K562 treated with DMSO at 1 percent for 12 hours (cell line): ENCODE data around the gene SFXN2. TPM values are rescaled to one million over a fixed set of nuclear protein-coding genes. Genes with fewer than 3 reads are reported as not detected.

Experiments used
- total RNA-seq: library from RNA; unstranded; fragments of 300-600 nt; gene quantifications from 2 replicates; pipeline ENCODE4 v1.2.3, GENCODE V29; 2022; ENCODE audit not compliant: insufficient read depth

SFXN2 gene
- 0.58 and 0.82 TPM in 2 replicates for total RNA-seq

GRCh38 chr10:102714621-102715455 is at the start of gene SFXN2:
SFXN2 (plus strand) TSS chr10:102714636; CDS start chr10:102726637, 12,001 bp downstream.

GRCh38 chr10:102713814-102714620 is 419 bp upstream of the SFXN2 start, which contains the start of gene ARL3:
ARL3 (minus strand) TSS chr10:102714397; CDS start chr10:102714275, 122 bp downstream.

GRCh38 chr10:102743588-102744373 is 29.3 kb downstream of the SFXN2 start, which contains the start of gene WBP1L:
WBP1L (plus strand) TSS chr10:102743948; CDS start chr10:102744054, 106 bp downstream.

Other genes starting within 250 kb of the SFXN2 start
- gene ACTR1A, start 211.9 kb upstream of the SFXN2 start, total RNA-seq, result 40.0 and 58.4 TPM in 2 replicates
- gene SUFU, start 210.7 kb upstream of the SFXN2 start, total RNA-seq, result 3.6 and 10.0 TPM in 2 replicates
- 17.4 and 31.4 TPM in 2 replicates for gene TRIM8, start 70.2 kb upstream of the SFXN2 start, total RNA-seq
- gene ARL3, start 239 bp upstream of the SFXN2 start, total RNA-seq, result 4.3 and 5.6 TPM in 2 replicates
- 12.8 and 27.4 TPM in 2 replicates for gene WBP1L, start 29.3 kb downstream of the SFXN2 start, total RNA-seq
- not detected in 2 replicates for gene CYP17A1, start 122.8 kb downstream of the SFXN2 start, total RNA-seq
- gene BORCS7, start 139.6 kb downstream of the SFXN2 start, total RNA-seq, result 4.7 and 8.1 TPM in 2 replicates
- gene AS3MT, start 154.8 kb downstream of the SFXN2 start, total RNA-seq, result 1.3 and 2.0 TPM in 2 replicates
- gene CNNM2, start 203.7 kb downstream of the SFXN2 start, total RNA-seq, result 2.0 and 6.6 TPM in 2 replicates